OCI-LY3 (cell line): ENCODE data around the gene ACAD10.

Experiments
- CTCF ChIP-seq: fragments of 200-600, 300-600 bp; sonication (generic); IDR thresholded peaks from 2 replicates; pipeline ENCODE4 v1.5.1; 2014; ENCODE audit warnings: antibody characterized with exemption, low read length, low read depth
- EZH2phosphoT487 ChIP-seq: fragments of 200-600 bp; shearing (Covaris generic); IDR thresholded peaks from 2 replicates; pipeline ENCODE4 v1.6.1; 2018; ENCODE audit warnings: antibody characterized with exemption, mixed run types, low read depth

GRCh38 chr12:111692575-111693210, 6.8 kb downstream of the ACAD10 start:
- no peak; the same call in 1 of the 2 replicates for TF ChIP-seq CTCF
- no peak for TF ChIP-seq EZH2phosphoT487
